ENCODE measurements around the gene DNAJC1. TPM values are rescaled to one million over a fixed set of nuclear protein-coding genes. Genes with fewer than 3 reads are reported as not detected.

The DNAJC1 gene
- total RNA-seq, 1 donor from 2014 or later: 40.0 TPM

DNA sequence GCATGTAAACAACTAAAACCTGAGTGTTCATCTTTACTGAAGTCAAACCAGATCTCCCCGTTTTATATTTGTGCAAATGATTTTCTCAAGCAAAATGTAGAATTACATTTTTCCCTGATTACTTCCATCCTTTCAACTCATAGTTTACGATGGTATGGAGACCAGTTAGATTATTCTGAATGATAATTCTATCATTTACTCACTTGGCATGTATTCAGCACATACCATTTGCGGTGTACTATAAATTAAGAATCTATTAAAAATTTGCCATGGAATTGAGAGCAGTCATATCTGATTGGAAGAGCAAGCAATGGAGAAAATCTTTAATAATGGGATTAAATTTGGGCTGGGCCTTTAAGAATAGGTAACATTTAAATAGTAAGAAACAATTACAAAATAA lies 22.4 kb downstream of the DNAJC1 start:
- intact Hi-C loops (cut with DNase I): no loop called here
- Histone ChIP-seq H3K4me1 (no peaks in the 10 kb centered on the region), H3K4me3 (no peak overlapping the region), H3K36me3 (no peaks in the 10 kb centered on the region), H3K27ac (no peak overlapping the region), H3K27me3 (no peaks in the 10 kb centered on the region), H3K9me3 (no peaks in the 10 kb centered on the region)
- TF ChIP-seq POLR2A (IDR thresholded peaks at IDR 0.05): no peak
- no peak for TF ChIP-seq CTCF (IDR thresholded peaks at IDR 0.05)
- no peak for TF ChIP-seq POLR2AphosphoS5 (IDR thresholded peaks at IDR 0.05; ENCODE audit: insufficient read depth in 1 of 2, low read depth in 1 of 2)
- DNase-seq (ENCODE audit: extremely low spot score in 2 of 2): no peak

GRCh38 chr10:21980691-21981090 lies 22.8 kb downstream of the DNAJC1 start:
- no peak for DNase-seq (ENCODE audit: extremely low spot score in 2 of 2)
- no peaks in the 10 kb centered on the region for H3K9me3 ChIP-seq
- H3K4me3 ChIP-seq: no peak overlapping the region
- TF ChIP-seq POLR2AphosphoS5 (IDR thresholded peaks at IDR 0.05; ENCODE audit: insufficient read depth in 1 of 2, low read depth in 1 of 2) (no peak), CTCF (IDR thresholded peaks at IDR 0.05) (no peak), POLR2A (IDR thresholded peaks at IDR 0.05) (no peak)
- no peaks in the 10 kb centered on the region for H3K27me3 ChIP-seq
- no peaks in the 10 kb centered on the region for H3K4me1 ChIP-seq
- intact Hi-C loops (cut with DNase I): no loop called here
- no peaks in the 10 kb centered on the region for H3K36me3 ChIP-seq
- no peak overlapping the region for H3K27ac ChIP-seq

GRCh38 chr10:21978191-21978862 lies 25.2 kb downstream of the DNAJC1 start:
- H3K9me3 ChIP-seq: no peaks in the 10 kb centered on the region
- no peaks in the 10 kb centered on the region for H3K4me1 ChIP-seq
- intact Hi-C loops (cut with DNase I): no loop called here
- no peak for DNase-seq (ENCODE audit: extremely low spot score in 2 of 2)
- no peak for TF ChIP-seq POLR2AphosphoS5 (IDR thresholded peaks at IDR 0.05; ENCODE audit: insufficient read depth in 1 of 2, low read depth in 1 of 2)
- TF ChIP-seq POLR2A (IDR thresholded peaks at IDR 0.05): no peak
- no peak for TF ChIP-seq CTCF (IDR thresholded peaks at IDR 0.05)
- no peaks in the 10 kb centered on the region for H3K27me3 ChIP-seq
- H3K4me3 ChIP-seq: no peak overlapping the region
- no peaks in the 10 kb centered on the region for H3K36me3 ChIP-seq
- no peak overlapping the region for H3K27ac ChIP-seq

GRCh38 chr10:21976739-21977138 lies 26.8 kb downstream of the DNAJC1 start:
- DNase-seq (ENCODE audit: extremely low spot score in 2 of 2): no peak
- H3K9me3 ChIP-seq: no peaks in the 10 kb centered on the region
- H3K4me1 ChIP-seq: no peaks in the 10 kb centered on the region
- H3K27ac ChIP-seq: no peak overlapping the region
- intact Hi-C loops (cut with DNase I): no loop called here
- no peaks in the 10 kb centered on the region for H3K27me3 ChIP-seq
- TF ChIP-seq POLR2AphosphoS5 (IDR thresholded peaks at IDR 0.05; ENCODE audit: insufficient read depth in 1 of 2, low read depth in 1 of 2): no peak
- no peak for TF ChIP-seq POLR2A (IDR thresholded peaks at IDR 0.05)
- TF ChIP-seq CTCF (IDR thresholded peaks at IDR 0.05): no peak
- no peak overlapping the region for H3K4me3 ChIP-seq
- H3K36me3 ChIP-seq: no peaks in the 10 kb centered on the region

- intact Hi-C loops (cut with DNase I): no loop called here
- Histone ChIP-seq H3K27ac (no peak overlapping the region), H3K36me3 (no peaks in the 10 kb centered on the region), H3K9me3 (no peaks in the 10 kb centered on the region), H3K27me3 (no peaks in the 10 kb centered on the region), H3K4me3 (no peak overlapping the region), H3K4me1 (no peaks in the 10 kb centered on the region)
- DNase-seq (ENCODE audit: extremely low spot score in 2 of 2): no peak
- no peak for TF ChIP-seq POLR2AphosphoS5 (IDR thresholded peaks at IDR 0.05; ENCODE audit: insufficient read depth in 1 of 2, low read depth in 1 of 2)
- no peak for TF ChIP-seq POLR2A (IDR thresholded peaks at IDR 0.05)
- TF ChIP-seq CTCF (IDR thresholded peaks at IDR 0.05): no peak
Observed at GRCh38 chr10:21976280-21976679, 27.2 kb downstream of the DNAJC1 start.

Measured in vagina (tissue), 2 donors.